Hepatic stellate cell (primary cell): ENCODE data around the gene CLEC19A.

Experiments used
- DNase-seq: peaks from one replicate; pipeline ENCODE4 v3.0.0; 2011; ENCODE audit warnings: low spot score

Gene CLEC19A

DNA sequence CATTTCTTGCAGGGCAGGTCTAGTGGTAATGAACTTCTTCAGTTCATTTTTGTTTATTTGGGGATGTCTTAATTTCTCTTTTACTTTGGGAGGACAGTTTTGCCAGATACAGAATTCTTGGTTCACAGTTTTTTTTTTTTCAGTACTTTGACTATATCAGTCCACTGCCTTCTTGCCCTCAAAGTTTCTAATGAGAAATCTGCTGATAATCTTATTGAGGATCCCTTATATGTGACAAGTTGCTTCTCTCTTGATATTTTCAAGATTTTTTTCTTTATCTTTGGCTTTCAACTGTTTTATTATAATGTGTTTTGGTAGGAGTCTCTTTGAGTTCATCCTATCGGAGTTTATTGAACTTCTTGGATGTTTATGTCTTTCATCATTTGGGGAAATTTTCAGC, 42.8 kb downstream of the CLEC19A start:
- DNase-seq = no peak

DNA sequence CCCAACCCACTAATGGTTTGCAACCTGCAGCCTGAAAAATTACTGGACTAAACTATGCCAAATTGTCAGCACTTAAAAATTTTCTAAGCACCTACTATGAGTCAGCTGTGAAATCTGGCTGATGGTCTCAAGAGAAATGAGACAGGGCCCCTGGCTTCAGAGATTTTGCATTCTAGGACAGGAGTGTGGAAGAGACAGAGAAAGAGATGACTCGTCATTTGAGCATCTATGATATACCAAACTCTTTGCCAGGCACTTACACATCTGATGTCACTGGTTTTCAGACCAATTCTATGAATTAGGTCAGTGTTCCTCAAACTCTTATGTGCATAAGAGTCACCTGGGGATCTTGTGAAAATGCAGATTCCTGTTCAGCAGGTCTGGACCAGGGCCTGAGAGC, 44.4 kb downstream of the CLEC19A start:
- DNase-seq = no peak

DNA sequence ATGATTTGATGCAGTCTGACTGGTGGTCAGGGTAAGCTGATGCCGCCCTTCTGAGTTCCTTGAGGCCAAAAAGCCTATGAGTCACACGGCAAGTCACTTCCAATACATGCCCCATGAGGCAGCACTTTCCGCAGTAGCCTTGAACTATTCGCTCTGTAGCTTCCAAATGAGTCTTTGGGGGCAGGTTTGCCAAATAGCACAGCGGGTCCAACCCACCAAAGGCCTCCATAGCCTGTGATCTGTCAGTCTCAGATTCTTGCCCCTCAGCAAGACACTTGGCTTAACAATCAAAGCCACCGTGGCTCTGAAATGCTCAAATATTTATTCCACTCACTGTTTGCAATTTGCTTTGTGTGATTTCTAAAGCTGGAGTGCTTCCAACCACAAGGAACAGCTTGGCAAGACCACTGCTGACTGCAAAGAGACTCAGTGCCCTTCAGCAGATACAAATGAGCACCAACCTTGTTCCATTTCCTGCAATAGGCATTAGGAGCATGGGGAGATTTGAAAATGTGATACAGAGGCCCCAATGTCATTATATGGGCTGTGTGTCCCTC, 45.4 kb downstream of the CLEC19A start:
- DNase-seq = no peak

DNA sequence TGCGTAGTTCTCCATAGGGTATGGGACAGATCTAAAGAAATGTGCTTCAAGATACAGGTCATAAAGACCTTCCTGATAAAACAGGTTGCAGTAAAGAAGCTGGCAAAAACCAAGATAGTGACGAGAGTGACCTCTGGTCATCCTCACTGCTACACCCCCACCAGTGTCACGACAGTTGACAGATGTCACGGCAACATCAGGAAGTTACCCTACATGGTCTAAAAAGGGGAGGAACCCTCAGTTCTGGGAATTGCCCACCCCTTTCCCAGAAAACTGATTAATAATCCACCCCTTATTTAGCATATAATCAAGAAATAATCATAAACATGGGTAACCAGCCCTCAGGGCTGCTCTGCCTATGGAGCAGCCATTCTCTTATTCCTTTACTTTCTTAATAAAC, 46.3 kb downstream of the CLEC19A start:
- DNase-seq = no peak

DNA sequence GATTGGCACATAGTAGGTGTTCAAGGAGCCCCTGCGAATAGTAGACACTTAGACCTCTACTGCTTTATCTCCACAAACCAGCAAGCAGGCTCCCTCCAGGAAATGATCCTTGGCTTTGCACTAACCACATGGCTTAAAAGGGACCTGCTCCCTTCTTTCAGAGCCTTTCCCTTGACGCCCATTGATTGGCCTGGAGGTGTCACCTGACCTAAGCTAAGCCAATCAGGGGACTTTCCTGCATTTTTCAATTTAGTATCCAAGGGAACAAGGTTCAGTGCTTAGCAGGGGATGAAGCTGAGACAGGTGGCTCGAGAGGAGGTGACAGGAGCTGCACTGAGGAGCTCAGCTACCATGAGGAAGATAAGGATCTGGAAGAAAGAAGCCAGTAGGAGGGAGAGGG, 52.8 kb downstream of the CLEC19A start:
- DNase-seq = no peak

- no peak for DNase-seq
Measured at GRCh38 chr16:19344224-19344801, 58.8 kb downstream of the CLEC19A start.

DNA sequence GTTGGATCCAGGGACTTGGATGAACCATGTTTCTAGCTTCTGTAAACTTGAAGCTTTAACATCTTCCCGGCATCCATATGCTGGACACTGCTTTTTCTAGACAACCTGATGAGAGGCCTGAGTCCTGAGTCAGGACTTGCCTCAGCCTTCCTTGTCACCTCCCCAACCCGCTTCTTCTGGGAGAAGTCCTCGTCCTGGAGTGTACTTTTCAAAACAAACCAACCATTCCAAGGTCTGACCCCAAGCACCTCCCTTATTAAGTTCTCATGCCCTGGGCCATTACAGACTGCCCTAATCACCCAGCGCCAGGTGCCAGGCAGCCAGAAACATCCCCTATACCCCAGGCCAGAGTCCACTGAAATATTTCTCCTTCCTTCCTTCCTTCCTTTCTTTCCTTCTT, 59.4 kb downstream of the CLEC19A start:
- no peak for DNase-seq

DNA sequence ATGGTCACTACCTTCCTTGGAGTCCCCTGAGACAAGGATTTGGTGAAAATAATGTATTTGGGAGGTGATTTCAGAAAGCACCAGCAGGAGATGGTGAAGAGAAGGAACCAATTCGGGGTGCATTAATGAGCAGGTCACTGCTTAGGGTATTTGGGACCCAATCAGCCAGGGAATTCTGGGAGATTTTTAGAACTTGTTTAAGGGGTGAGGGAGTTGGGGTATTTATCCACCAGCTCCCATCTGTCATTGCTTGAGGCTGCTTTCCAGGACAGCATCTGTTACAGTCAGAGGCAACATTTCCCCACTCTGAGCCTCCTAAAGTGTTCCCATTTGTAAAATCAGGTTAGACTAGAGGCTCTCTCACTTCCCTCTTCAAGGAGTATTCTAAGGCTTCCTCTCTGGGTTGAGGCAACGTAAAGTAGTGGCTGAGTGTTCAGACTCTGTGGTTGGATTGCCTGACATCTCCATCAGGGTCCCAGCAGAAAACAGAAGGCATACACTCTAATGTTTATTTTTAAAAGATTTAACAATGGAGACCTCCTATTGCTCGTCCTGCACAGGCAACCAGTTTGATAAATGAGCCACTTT, 60.9 kb downstream of the CLEC19A start:
- DNase-seq = no peak

DNA sequence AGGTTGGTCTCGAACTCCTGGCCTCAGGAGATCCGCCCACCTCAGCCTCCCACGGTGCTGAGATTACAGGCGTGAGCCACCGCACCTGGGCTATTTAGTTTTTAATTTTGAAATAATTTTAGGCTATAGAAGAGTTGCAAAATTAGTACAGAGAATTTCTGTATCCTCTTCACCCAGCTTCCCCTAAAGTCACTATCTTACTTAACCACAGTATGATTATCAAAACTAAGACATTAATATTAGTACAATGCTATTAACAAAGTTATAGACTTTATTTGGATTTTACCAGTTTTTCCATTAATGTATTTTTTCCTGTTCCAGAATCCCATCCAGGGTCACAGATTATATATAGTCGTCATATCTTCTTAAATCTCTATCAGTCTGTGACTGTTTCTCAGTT, 62.6 kb downstream of the CLEC19A start:
- DNase-seq = no peak

- DNase-seq = no peak
Measured at GRCh38 chr16:19348578-19349315, 63.2 kb downstream of the CLEC19A start.

DNA sequence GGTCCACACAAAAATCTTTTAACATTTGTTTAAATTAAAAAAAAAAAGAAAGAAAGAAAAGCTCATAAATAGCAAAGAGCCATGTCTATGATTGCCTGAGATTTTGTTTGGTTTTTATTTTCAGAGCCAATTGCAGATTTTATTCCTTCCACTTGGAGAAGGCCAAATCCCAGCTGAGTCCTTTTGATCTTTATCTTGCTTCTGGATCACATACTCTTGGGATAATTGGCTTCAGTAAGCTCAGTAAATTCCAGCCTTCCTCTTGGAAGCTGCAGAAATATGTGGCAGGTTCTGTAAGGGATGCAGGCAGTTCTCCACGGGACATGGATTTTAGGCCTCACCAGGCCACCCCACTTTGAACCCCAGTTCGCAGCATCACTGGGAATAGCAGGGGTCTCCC, 68.8 kb downstream of the CLEC19A start:
- DNase-seq = no peak

GRCh38 chr16:19356024-19356952, 70.8 kb downstream of the CLEC19A start:
- no peak for DNase-seq

DNA sequence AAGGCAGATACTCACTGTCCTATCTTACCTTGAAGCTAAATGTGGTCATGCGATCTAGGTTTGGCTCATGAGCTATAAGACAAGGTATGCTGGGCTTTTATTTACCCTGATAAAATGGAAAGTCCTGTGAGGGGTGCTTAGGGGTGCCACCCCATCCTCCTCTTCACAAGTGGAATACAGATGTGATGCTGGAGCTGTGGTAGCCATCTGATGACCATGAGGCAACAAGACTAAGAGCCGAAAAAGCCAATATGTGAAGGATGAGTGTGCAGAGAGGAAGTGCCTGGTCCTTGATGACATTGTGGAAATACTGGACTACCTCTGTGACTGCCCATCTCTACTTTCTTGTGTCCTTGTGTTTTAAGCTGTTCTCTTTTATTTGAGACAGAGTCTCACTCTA, 74.0 kb downstream of the CLEC19A start:
- DNase-seq = no peak
